H9 (cell line): Measurements from ENCODE around the gene CDH16. TPM values are rescaled to one million over a fixed set of nuclear protein-coding genes. Genes with fewer than 3 reads are reported as not detected.

Experiments used
- DNase-seq: peaks from one replicate; pipeline ENCODE4 v3.0.0-alpha.2; 2017
- H2AFZ ChIP-seq: one replicate; pipeline ENCODE4 v1.6.1; 2013; ENCODE audit warnings: mild to moderate bottlenecking, low read length, control low read depth, moderate library complexity
- H2AK5ac ChIP-seq: 2 replicates; pipeline ENCODE4 v1.6.1; 2013; ENCODE audit warnings: low read length, control low read depth, mixed read lengths; ENCODE audit not compliant: insufficient read length
- H2BK120ac ChIP-seq: one replicate; pipeline ENCODE4 v1.6.1; 2013; ENCODE audit warnings: low read depth, mild to moderate bottlenecking, low read length, control low read depth, inconsistent platforms; ENCODE audit not compliant: poor library complexity, severe bottlenecking
- H2BK12ac ChIP-seq: 2 replicates; pipeline ENCODE4 v1.6.1; 2013; ENCODE audit warnings: low read length, control low read depth, mixed read lengths, low read depth; ENCODE audit not compliant: insufficient read length
- H2BK15ac ChIP-seq: 2 replicates; pipeline ENCODE4 v1.6.1; 2013; ENCODE audit warnings: low read depth, low read length, control low read depth
- H2BK20ac ChIP-seq: one replicate; pipeline ENCODE4 v1.6.1; 2013; ENCODE audit warnings: low read depth, mild to moderate bottlenecking, low read length, control low read depth, inconsistent platforms; ENCODE audit not compliant: poor library complexity, severe bottlenecking
- H2BK5ac ChIP-seq: 2 replicates; pipeline ENCODE4 v1.6.1; 2013; ENCODE audit warnings: low read length, control low read depth, mixed read lengths; ENCODE audit not compliant: insufficient read length
- H3K14ac ChIP-seq: 2 replicates; pipeline ENCODE4 v1.6.1; 2013; ENCODE audit warnings: low read length, control low read depth; ENCODE audit not compliant: insufficient read depth
- H3K18ac ChIP-seq: 2 replicates; pipeline ENCODE4 v1.6.1; 2013; ENCODE audit warnings: low read depth, mild to moderate bottlenecking, mixed read lengths, low read length, control low read depth; ENCODE audit not compliant: insufficient read length
- H3K23ac ChIP-seq: 2 replicates; pipeline ENCODE4 v1.6.1; 2013; ENCODE audit warnings: low read length, control low read depth, mixed read lengths, low read depth; ENCODE audit not compliant: insufficient read length
- H3K23me2 ChIP-seq: 2 replicates; pipeline ENCODE4 v1.6.1; 2013; ENCODE audit warnings: low read depth, mild to moderate bottlenecking, mixed read lengths, low read length, control low read depth; ENCODE audit not compliant: insufficient read length, poor library complexity, severe bottlenecking
- H3K27ac ChIP-seq: 2 replicates; pipeline ENCODE4 v1.5.1; 2013; ENCODE audit warnings: low read length, control low read depth, mixed read lengths, low read depth; ENCODE audit not compliant: insufficient read length
- H3K27me3 ChIP-seq: 2 replicates; pipeline ENCODE4 v1.6.1; 2013; ENCODE audit warnings: low read length, control low read depth, inconsistent platforms; ENCODE audit not compliant: insufficient read depth
- H3K4ac ChIP-seq: 2 replicates; pipeline ENCODE4 v1.6.1; 2013; ENCODE audit warnings: low read depth, mild to moderate bottlenecking, control low read depth, inconsistent platforms, low read length, moderate library complexity
- H3K4me1 ChIP-seq: 2 replicates; pipeline ENCODE4 v1.6.1; 2013; ENCODE audit warnings: low read length, control low read depth, inconsistent platforms; ENCODE audit not compliant: insufficient read depth
- H3K4me2 ChIP-seq: 2 replicates; pipeline ENCODE4 v1.6.1; 2013; ENCODE audit warnings: low read length, control low read depth, mixed read lengths; ENCODE audit not compliant: insufficient read length, insufficient read depth
- H3K56ac ChIP-seq: 2 replicates; pipeline ENCODE4 v1.6.1; 2013; ENCODE audit warnings: low read depth, mild to moderate bottlenecking, mixed read lengths, low read length, control low read depth; ENCODE audit not compliant: insufficient read length
- H3K79me1 ChIP-seq: 2 replicates; pipeline ENCODE4 v1.6.1; 2013; ENCODE audit warnings: low read depth, mild to moderate bottlenecking, moderate library complexity, low read length, control low read depth, inconsistent platforms; ENCODE audit not compliant: insufficient read depth, poor library complexity, severe bottlenecking
- H3K79me2 ChIP-seq: 2 replicates; pipeline ENCODE4 v1.6.1; 2013; ENCODE audit warnings: low read length, control low read depth, inconsistent platforms; ENCODE audit not compliant: insufficient read depth
- H3K9ac ChIP-seq: 2 replicates; pipeline ENCODE4 v1.6.1; 2013; ENCODE audit warnings: low read length, control low read depth, mixed read lengths; ENCODE audit not compliant: insufficient read length; ENCODE audit errors: extremely low read depth
- H3K9me3 ChIP-seq: one replicate; pipeline ENCODE4 v1.6.1; 2013; ENCODE audit warnings: low read depth, low read length, inconsistent platforms; ENCODE audit not compliant: control insufficient read depth
- H3T11ph ChIP-seq: one replicate; pipeline ENCODE4 v1.6.1; 2013; ENCODE audit warnings: mild to moderate bottlenecking, low read length, control low read depth, inconsistent platforms
- H4K20me1 ChIP-seq: one replicate; pipeline ENCODE4 v1.6.1; 2013; ENCODE audit not compliant: control insufficient read depth, insufficient read length, insufficient read depth
- H4K5ac ChIP-seq: 2 replicates; pipeline ENCODE4 v1.6.1; 2013; ENCODE audit warnings: low read depth, mild to moderate bottlenecking, mixed read lengths, low read length, control low read depth; ENCODE audit not compliant: insufficient read length
- H4K8ac ChIP-seq: replicated peaks from 2 replicates; pipeline ENCODE4 v1.6.1; 2013; ENCODE audit warnings: low read length, control low read depth, mixed read lengths, low read depth; ENCODE audit not compliant: insufficient read length
- H4K91ac ChIP-seq: 2 replicates; pipeline ENCODE4 v1.6.1; 2013; ENCODE audit warnings: low read depth, mild to moderate bottlenecking, moderate library complexity, mixed read lengths, low read length, control low read depth; ENCODE audit not compliant: insufficient read length
- H3K27ac Mint-ChIP-seq, 3 experiments: 2 replicates in 2 of 3; 3 replicates in 1 of 3; pipeline ENCODE4 v1.8.0; 2020 to 2021; ENCODE audit warnings: mixed read lengths in 3 of 3, mild to moderate bottlenecking in 1 of 3, moderate library complexity in 1 of 3
- H3K27me3 Mint-ChIP-seq: 2 replicates; pipeline ENCODE4 v1.8.0; 2021; ENCODE audit warnings: low read depth, mild to moderate bottlenecking, moderate library complexity, mixed read lengths
- H3K36me3 Mint-ChIP-seq, 3 experiments: 2 replicates in 2 of 3; 3 replicates in 1 of 3; pipeline ENCODE4 v1.8.0; 2020 to 2021; ENCODE audit warnings: low read depth in 3 of 3, mixed read lengths in 3 of 3; ENCODE audit not compliant: insufficient read depth in 1 of 3
- H3K4me1 Mint-ChIP-seq, 2 experiments: 2 replicates each; pipeline ENCODE4 v1.8.0; 2020; ENCODE audit warnings: mixed read lengths in 2 of 2
- H3K4me3 Mint-ChIP-seq, 2 experiments: 2 replicates in 1 of 2; 3 replicates in 1 of 2; pipeline ENCODE4 v1.8.0; 2020 to 2021; ENCODE audit warnings: mild to moderate bottlenecking in 2 of 2, mixed read lengths in 2 of 2, moderate library complexity in 1 of 2
- H3K9me3 Mint-ChIP-seq, 2 experiments: 2 replicates in 1 of 2; 3 replicates in 1 of 2; pipeline ENCODE4 v1.8.0; 2020; ENCODE audit warnings: mild to moderate bottlenecking in 2 of 2, mixed read lengths in 2 of 2, moderate library complexity in 1 of 2
- CTCF ChIP-seq: fragments of 200-600 bp; sonication (generic); conservative IDR thresholded peaks from 3 replicates; pipeline ENCODE4 v1.8.0; 2021; ENCODE audit warnings: antibody characterized with exemption, mild to moderate bottlenecking
- WGBS: extraction: QIAGEN DNeasy Blood & Tissue Kit; methylation state at CpG from one replicate; pipeline ENCODE4 v1.1.7; 2013; ENCODE audit warnings: missing lambda C conversion rate, low lambda C conversion rate, mixed read lengths; ENCODE audit not compliant: insufficient read length; ENCODE audit errors: extremely low coverage; 5-methylcytosine and 5-hydroxymethylcytosine counted together
- total RNA-seq: library from RNA; stranded (reverse); gene quantifications from 2 replicates; pipeline ENCODE4 v1.2.1, GENCODE V29; 2021

CDH16 gene
- total RNA-seq, 1 experiment from 2014 or later: not detected

- Histone ChIP-seq H3K14ac (no peak overlapping the region), H3K4ac (no peak overlapping the region), H3K23ac (no peak overlapping the region), H3K4me1 (no peaks in the 10 kb centered on the region), H3K79me2 (no peaks in the 10 kb centered on the region), H4K5ac (no peak overlapping the region), H2BK5ac (no peak overlapping the region), H3K27ac (no peak overlapping the region), H3K56ac (no peak overlapping the region), H2BK12ac (no peak overlapping the region), H3T11ph (no peak overlapping the region), H3K79me1 (no peaks in the 10 kb centered on the region), H2BK20ac (no peak overlapping the region), H3K18ac (no peak overlapping the region), H3K23me2 (no peaks in the 10 kb centered on the region), H2BK120ac (no peak overlapping the region), H4K20me1 (no peaks in the 10 kb centered on the region), H3K4me2 (no peak overlapping the region), H2AFZ (no peak overlapping the region), H3K27me3 (no peaks in the 10 kb centered on the region), H2BK15ac (no peak overlapping the region), H2AK5ac (no peak overlapping the region), H3K9ac (no peak overlapping the region), H3K9me3 (no peaks in the 10 kb centered on the region), H4K8ac (no peak overlapping the region), H4K91ac (no peak overlapping the region)
- no peak overlapping the region for H3K4me3 Mint-ChIP-seq
- WGBS: no CpG with 5 or more reads among the region's 11 CpGs
- H3K27ac Mint-ChIP-seq: no peak overlapping the region
- TF ChIP-seq CTCF: no peak
- peaks cover 20% of the 10 kb centered on the region for H3K27me3 Mint-ChIP-seq
- peaks cover 8 to 18% of the 10 kb centered on the region in 2 experiments; a peak in 3 of 4 replicates for H3K4me1 Mint-ChIP-seq
- no peaks in the 10 kb centered on the region for H3K9me3 Mint-ChIP-seq
- no peak for DNase-seq
- no peaks in the 10 kb centered on the region for H3K36me3 Mint-ChIP-seq
These were observed 14.9 kb downstream of the CDH16 start for GRCh38 chr16:66903544-66904427.
